Measurements from ENCODE around the gene C11orf98. TPM values are rescaled to one million over a fixed set of nuclear protein-coding genes. Genes with fewer than 3 reads are reported as not detected.

The C11orf98 gene
- total and polyA plus RNA-seq, 2 donors (not counting 1 experiment from before 2014, with no cell fraction given) = 41.5 to 48.1 TPM

DNA sequence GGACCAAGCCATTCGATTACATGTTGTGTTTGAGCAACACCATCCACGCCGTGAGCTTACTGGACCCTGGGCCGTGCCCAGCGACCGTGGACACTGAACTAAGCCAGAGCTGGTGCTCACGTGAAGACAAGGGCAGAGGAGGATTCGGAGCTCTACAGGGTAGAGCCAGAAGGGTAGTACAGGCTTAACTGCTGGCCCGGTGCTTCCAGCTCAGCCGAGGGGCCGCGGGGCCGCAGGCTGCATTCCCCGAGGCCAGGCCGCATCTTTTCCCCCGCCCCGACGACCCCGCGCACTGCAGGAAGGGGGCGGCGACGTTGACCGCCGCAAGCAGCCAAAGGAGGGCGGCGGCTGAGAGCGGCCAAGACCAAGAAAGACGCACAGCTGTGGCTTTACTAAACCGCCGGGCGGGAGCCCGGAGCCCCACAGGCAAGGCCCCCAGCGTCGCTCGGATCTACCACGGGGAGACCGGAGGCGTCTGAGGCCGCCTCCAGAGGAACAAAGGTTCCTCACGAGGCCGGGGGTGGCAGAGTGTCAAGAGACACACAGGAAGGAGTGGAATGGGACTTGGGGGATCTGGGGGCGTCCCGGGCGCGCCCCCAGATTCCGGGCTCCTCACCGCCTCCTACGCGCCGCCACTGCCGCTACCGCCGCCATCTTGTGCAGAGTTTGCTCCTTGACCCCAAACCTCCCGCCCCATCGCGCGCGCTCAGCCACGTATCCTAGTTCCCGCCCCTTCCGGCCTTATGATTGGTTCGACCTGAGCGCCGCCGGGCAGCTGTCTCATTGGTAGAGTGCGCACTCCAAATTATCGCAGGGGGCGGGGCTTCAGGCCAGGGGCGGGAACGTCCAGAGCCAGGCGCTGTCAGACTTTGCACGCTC is 18.8 kb downstream of the C11orf98 start, which contains the start of gene GANAB:
Gene GANAB, minus strand, starts transcription at position 668 of the 879 bp plus-strand sequence. Its CDS starts 14 bp downstream, at position 654.
- Histone ChIP-seq H3K4me2 (replicated peaks; ENCODE audit: low read depth, low read length, poor library complexity, severe bottlenecking) (peak within 1 kb of the TSS; percentile 84), H3K79me2 (ENCODE audit: control insufficient read depth, insufficient read depth, low read length) (peaks cover 72% of the 10 kb centered on the region), H4K20me1 (ENCODE audit: control insufficient read depth, insufficient read depth, low read length, poor library complexity, severe bottlenecking) (peaks cover 14% of the 10 kb centered on the region), H3K4me3 (ENCODE audit: control extremely low read depth in 1 of 5, extremely low read depth in 1 of 5, insufficient read depth in 1 of 5, low read depth in 2 of 5, low read length in 4 of 5) (peak within 1 kb of the TSS; percentile 54 to 98 (median 90)), H2AFZ (ENCODE audit: insufficient read depth, low read depth, low read length, poor library complexity, severe bottlenecking) (peak within 1 kb of the TSS; percentile 76), H3K36me3 (replicated peaks in 1 of 2; ENCODE audit: control extremely low read depth in 1 of 2, control insufficient read depth in 1 of 2, extremely low read depth in 1 of 2, insufficient read depth in 2 of 2, low read length in 1 of 2) (peaks cover 0 to 40% of the 10 kb centered on the region in 2 experiments), H3K27ac (ENCODE audit: low read length in 2 of 2) (peak within 1 kb of the TSS; percentile 75 to 89), H3K9ac (ENCODE audit: low read length) (peak within 1 kb of the TSS; percentile 90), H3K9me3 (ENCODE audit: control extremely low read depth in 1 of 3, control insufficient read depth in 2 of 3, insufficient read depth in 1 of 3, low read length in 2 of 3) (no peaks in the 10 kb centered on the region), H3K27me3 (replicated peaks in 1 of 4; ENCODE audit: control extremely low read depth in 1 of 4, control insufficient read depth in 3 of 4, insufficient read depth in 4 of 4, low read length in 3 of 4) (no peaks in the 10 kb centered on the region), H3K4me1 (ENCODE audit: control insufficient read depth in 2 of 2, insufficient read depth in 2 of 2, low read length in 2 of 2) (peaks cover 14 to 21% of the 10 kb centered on the region in 2 donors)
- ChIA-PET CTCF (interaction anchor here (0.8 to 1.6 kb wide), 6 partner anchors 26 to 140 kb away, joined by 3 to 5 read pairs (median 3); partner anchors contain the start of genes MTA2 and TUT1), POLR2A (interaction anchor here (0.5 to 4.7 kb wide), 11 partner anchors 18 to 205 kb away, joined by 3 to 32 read pairs (median 4); partner anchors contain the start of genes C11orf98, CSKMT, LBHD1 and TMEM223)
- intact Hi-C loops (cut with micrococcal nuclease) = loop anchor here (1.0 to 2.0 kb wide), 9 partner anchors 19 to 186 kb away; partner anchors contain the start of genes C11orf98, CSKMT, EML3 and MTA2
- DNase-seq (peak; percentile 97), ATAC-seq (ENCODE audit: low read depth) (peak; percentile 99)
- peak within 1 kb of the TSS; percentile 95 for H3K27ac Mint-ChIP-seq
- 1% methylated on average over 71 of the region's 73 CpGs for WGBS (ENCODE audit: insufficient coverage)
- H3K4me1 Mint-ChIP-seq = peaks cover 26% of the 10 kb centered on the region
- TF ChIP-seq EZH2 (IDR thresholded peaks at IDR 0.05; ENCODE audit: borderline replicate concordance, insufficient read depth, low read depth, low read length, poor library complexity, severe bottlenecking) = no peak
- TF ChIP-seq, protein P1, sequence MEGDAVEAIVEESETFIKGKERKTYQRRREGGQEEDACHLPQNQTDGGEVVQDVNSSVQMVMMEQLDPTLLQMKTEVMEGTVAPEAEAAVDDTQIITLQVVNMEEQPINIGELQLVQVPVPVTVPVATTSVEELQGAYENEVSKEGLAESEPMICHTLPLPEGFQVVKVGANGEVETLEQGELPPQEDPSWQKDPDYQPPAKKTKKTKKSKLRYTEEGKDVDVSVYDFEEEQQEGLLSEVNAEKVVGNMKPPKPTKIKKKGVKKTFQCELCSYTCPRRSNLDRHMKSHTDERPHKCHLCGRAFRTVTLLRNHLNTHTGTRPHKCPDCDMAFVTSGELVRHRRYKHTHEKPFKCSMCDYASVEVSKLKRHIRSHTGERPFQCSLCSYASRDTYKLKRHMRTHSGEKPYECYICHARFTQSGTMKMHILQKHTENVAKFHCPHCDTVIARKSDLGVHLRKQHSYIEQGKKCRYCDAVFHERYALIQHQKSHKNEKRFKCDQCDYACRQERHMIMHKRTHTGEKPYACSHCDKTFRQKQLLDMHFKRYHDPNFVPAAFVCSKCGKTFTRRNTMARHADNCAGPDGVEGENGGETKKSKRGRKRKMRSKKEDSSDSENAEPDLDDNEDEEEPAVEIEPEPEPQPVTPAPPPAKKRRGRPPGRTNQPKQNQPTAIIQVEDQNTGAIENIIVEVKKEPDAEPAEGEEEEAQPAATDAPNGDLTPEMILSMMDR (IDR thresholded peaks at IDR 0.05) = no peak
- H3K27me3 Mint-ChIP-seq = no peaks in the 10 kb centered on the region
- peak within 1 kb of the TSS; percentile 97 for H3K4me3 Mint-ChIP-seq
- H3K9me3 Mint-ChIP-seq (ENCODE audit: insufficient read depth) = no peaks in the 10 kb centered on the region
